Stimulated activated CD8-positive, alpha-beta memory T cell treated with anti-CD3 and anti-CD28 coated beads, Interleukin-15, amount 100 ng/mL, for 1 hour (primary cell): ENCODE data around the gene NBEAL1.
"Not testable (repeated sequence)": the region's sequence is repeated elsewhere in the genome, so short reads cannot be mapped to it uniquely, and the experiment has no call there.

ENCODE experiments used
- DNase-seq: peaks from one replicate; pipeline ENCODE4 v3.0.0-alpha.2; 2020; ENCODE audit warnings: low read depth

NBEAL1 gene

DNA sequence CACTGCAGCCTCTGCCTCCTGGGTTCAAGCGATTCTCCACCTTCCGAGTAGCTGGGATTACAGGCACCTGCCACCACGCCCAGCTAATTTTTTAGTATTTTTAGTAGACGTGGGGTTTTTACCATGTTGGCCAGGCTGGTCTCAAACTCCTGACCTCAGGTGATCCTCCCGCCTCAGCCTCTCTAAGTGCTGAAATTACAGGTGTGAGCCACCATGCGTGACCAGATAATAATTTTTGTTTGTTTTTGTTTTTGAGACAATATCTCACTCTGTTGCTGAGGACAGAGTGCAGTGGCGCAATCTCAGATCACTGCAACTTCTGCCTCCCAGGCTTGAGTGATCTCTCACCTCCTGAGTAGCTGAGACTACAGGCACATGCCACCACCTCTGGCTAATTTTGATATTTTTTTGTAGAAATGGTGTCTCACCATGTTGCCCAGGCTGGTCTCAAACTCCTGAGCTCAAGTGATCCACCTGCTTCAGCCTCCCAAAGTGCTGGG, 100.6 kb downstream of the NBEAL1 start:
- not testable (repeated sequence) for DNase-seq

DNA sequence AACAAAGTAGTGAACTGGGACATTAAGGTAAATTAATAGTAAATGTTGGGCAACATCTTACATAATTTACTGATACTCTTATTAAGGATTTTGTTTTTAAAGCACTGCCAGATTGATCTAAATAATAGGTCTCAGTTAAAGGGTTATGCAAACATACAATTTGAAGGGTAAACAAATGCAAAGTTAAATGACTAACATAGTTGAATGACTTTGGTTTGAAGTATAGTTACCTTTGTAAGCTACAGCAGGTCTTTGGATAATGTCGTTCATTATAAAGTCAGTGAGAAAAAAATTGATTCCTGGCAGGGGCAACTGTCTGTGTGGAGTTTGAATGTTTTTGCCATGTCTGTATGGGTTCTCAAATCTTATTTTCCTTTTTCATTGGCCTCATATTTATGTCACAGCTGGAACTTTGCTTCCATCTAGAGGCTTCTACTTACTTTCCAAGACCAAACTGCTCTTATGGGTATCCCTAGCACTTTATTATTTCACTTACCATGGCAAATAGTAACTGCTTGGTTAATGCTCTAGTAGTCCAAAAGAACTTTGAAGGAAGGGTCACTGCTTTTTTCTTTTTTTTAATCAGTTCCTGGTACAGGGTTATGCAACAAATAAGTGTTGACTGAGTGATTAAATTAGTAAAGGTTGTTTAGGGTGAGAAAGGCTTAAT, 107.8 kb downstream of the NBEAL1 start:
- DNase-seq: no peak

DNA sequence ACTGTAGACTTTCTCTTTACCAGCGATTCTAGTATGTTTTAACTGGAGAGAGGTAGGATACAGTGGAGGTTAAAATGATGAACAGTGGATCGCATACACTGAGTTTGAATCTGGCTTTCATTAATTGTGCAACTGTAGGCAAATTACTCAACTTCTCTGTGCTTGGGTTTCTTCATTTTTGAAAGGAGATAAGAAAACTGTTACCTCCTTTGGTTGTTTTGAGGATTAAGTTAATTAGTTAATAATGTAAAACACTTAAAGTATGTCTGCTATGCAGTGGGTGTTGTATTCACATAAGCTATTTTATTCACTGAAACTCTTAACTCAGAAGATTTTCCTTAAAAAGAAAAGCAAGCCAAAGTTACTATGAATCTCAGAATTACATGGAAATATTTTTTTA, 112.3 kb downstream of the NBEAL1 start:
- DNase-seq: no peak

DNA sequence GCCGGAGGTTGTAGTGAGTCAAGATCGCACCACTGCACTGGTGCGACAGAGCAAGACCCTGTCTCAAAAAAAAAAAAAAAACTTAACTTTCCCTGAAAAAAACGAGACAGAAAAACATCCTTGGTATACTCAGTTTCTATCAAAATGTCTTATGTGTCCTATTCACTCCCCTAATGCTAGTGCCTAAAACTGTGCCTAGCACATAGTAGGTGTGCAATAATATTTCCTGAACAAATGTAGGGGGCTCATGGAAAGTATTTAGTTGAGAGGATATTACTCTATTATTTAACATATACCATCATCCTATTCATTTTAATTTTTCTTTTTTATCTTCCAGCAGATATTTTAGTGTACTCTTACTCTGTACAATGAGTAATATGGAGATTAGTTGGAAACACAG, 120.4 kb downstream of the NBEAL1 start:
- no peak for DNase-seq

DNA sequence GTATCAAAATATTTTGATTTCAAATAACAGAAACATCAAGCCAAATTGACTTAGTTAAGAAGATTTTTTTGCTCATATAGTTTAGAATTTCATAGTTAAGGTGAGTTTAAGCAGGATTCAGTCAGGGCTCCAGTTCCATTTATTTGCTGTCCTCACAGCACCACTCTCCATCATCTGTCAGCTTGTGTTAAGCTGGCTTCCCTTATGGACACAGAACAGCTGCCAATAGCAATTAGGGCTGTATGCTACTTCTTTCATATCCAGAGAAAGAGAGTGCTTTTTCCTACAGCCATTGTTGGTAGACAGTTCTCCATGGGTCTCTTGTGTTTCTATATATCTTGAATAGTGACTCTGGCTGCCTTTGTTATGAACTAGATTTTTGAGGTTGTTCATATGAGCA, 128.7 kb downstream of the NBEAL1 start:
- no peak for DNase-seq

DNA sequence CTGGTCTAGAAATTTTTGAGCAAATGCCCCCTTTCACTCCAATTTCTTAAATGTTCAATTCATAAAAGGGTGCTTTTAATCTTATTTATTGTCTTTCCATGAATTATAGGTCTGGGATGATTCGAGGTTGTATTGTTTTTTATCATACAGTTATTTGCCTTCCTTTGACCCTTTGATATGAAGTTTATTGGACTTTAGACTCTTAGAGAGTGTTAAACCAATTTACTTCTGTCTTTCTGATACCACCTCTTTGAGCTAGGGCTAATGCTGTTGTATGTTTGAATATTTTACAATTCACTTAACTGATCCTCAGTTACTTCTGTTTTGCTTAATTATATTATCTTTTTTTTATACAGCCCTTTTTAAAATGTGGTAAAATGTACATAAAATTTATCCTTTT, 134.5 kb downstream of the NBEAL1 start:
- no peak for DNase-seq

DNA sequence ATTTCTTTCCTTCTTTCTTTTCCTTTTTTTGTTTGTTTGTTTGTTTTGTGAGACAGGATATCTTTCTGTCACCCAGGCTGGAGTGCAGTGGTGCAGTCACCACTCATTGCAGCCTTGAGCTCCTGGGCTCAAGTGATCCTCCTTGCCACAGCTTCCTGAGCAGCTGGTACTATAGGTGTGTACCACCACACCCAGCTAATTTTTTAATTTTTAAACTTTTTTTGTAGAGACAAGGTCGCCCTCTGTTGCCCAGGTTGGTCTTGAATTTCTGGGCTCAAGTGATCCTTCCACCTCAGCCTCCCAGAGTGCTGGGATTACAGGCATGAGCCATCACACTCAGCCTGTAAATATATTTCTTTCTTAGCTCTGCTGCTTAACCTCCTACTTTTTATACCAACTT, 140.7 kb downstream of the NBEAL1 start:
- no peak for DNase-seq

DNA sequence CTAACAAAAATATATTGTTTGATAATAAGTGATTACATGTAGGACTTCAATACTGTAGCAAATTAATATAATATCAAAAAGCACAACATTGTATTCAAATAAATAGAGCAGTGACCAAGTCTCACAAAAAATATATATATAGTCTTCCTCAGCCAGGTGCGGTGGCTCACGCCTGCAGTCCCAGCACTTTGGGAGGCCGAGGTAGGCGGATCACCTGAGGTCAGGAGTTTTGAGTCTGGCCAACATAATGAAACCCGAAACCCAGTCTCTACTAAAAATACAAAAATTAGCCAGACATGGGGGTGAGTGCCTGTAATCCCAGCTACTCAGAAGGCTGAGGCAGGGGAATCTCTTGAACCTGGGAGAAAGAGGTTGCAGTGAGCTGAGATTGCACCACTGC, 148.0 kb downstream of the NBEAL1 start:
- DNase-seq: not testable (repeated sequence)

DNA sequence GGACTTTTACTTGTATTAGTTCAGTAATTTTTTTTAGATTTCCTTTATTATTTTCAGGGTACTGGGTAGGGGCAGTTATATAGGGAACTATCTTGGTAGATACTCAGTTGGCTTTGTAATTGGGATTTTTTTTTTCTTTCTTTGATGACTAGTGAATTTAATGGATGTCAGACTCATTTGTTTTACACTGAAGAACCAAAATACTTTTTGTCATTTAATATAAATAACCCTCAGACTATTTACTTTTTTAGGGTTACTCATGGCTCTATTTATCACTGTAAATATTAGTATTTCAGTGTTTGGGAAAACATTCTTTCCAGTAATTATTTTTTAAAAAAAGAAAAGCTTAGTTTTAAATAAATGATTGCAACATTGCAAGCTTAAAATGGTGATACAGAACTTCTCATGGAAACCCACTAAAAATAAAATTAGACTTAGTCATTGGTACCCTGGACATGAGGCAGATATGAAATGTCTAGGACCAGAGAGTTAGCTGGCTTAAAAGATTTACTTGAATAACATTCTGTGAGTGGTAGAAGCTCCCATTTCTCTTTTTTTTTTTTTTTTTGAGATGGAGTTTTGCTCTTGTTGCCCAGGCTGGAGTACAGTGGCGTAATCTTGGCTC, 149.7 kb downstream of the NBEAL1 start:
- DNase-seq: no peak

DNA sequence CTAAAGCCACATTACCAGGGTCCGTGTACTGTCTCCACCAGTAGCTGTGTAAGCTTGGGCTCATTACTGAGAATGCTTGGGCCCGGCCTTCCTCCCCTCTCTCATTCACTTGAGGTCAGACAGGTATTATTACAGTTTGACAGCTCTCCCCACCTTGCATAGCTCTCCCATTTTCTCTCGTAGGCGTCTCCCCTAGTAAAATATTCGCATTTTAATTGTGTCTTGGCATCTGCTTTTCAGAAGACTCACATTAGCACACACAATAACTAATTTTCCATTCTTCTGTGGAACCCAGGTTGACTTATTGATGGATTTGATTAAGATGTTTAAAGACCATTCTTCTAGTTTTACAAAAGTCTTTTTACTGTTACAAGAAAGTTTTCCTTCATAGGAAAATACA, 153.1 kb downstream of the NBEAL1 start:
- DNase-seq: no peak

DNA sequence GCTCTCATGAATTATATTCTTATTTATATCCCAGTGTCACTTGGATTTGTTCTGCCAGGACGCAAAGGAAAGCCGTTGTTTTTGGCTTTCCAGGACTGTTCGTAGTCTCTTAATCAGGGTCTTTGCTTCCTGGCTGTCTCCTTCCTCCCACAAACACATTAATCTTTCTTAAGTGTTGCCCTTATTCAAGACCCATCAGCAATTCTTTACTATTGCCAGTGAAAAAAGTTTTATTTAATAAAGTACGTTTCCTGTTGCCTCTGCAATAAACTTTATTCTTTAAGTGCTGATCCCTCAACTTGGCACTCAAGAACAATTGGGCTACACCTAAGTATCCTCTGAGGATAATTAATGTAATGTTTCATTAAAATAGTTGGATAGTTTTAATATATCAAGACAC, 155.8 kb downstream of the NBEAL1 start:
- DNase-seq: no peak

DNA sequence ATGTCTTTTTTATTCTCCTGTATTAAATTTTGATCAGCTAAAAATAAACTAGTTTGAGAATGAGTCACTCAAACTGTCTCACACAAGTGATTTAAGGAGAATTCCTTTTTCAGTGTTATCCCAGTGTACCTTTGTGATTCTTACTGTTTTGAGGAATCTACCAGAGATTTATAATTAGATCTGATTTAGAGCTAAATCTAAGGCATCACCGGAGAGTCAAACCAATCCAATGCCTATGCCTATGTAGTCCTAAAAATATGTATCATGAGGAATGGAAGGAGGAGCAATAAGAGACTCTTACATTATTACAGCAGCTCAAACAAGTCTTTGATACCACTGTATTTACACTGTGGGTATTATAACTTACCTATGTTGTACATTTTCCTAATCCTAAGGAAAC, 160.7 kb downstream of the NBEAL1 start:
- no peak for DNase-seq

DNA sequence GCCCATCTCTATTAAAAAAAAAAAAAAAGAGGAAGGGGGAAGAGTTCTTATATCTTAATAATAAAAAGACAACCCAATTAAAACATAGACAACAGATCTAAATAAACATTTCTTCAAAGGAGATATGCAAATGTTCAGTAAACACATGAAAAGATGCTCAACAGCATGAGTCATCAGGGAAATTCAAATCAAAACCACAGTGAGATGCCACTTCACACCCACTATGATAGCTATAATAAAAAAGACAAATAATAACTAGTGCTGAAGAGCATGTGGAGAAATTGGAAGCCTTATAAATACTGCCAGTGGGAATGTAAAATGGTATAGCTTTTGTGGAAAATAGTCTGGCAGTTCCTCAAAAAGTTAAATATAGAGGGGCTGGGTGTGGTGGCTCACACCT, 162.7 kb downstream of the NBEAL1 start:
- no peak for DNase-seq

DNA sequence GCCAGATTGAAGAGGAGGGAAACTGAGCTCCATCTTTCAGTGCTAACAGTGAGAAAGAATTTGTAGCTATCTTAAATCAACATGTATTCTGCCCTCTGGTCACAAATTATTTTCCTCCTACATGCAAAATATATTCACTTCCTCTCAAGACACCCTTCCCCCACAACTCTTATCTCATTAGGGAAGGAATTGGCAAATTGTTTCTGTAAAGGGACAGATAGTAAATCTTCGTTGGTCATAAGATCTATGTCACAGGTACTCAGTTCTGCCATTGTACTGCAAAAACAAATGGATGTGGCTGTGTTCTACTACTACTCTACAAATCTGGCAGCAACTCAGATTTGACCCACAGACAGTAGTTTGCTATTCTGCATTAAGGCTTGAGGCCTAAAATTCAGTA, 171.2 kb downstream of the NBEAL1 start:
- DNase-seq: no peak

DNA sequence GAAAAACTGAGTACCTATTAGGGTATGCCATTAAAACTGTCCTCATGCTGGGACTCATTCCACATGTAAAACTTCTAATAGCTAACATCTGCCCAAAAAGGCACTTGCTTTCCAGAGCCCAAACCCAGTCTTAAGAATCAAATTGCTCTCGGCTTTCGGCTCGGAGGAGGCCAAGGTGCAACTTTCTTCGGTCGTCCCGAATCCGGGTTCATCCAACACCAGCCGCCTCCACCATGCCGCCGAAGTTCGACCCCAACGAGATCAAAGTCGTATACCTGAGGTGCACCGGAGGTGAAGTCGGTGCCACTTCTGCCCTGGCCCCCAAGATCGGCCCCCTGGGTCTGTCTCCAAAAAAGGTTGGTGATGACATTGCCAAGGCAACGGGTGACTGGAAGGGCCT, 175.9 kb downstream of the NBEAL1 start:
- DNase-seq: not testable (repeated sequence)

DNA sequence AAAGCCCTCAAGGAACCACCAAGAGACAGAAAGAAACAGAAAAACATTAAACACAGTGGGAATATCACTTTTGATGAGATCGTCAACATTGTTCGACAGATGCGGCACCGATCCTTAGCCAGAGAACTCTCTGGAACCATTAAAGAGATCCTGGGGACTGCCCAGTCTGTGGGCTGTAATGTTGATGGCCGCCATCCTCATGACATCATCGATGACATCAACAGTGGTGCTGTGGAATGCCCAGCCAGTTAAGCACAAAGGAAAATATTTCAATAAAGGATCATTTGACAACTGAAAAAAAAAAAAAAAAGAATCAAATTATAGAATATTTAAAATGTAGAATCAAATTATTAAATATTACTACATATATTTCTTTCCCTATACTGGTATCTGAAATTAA, 176.4 kb downstream of the NBEAL1 start:
- not testable (repeated sequence) for DNase-seq

DNA sequence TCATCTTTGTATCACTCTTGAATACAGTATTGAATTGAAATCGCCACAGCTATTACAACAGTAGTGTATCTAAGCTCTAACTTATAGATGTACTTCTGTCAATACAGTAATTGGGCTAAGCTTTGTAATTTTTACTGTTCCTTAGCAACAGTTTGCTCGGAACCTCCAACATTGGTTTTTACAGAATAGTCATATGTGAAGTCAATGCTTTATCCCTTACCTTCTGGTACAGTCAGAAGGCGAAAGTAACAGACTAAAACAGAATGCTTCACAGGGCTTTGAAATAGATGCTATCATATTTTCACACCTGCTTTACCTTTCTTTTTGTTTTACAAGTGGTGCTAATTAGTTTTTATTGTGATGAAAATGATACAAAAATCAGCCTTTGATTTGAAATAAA, 177.3 kb downstream of the NBEAL1 start:
- no peak for DNase-seq

DNA sequence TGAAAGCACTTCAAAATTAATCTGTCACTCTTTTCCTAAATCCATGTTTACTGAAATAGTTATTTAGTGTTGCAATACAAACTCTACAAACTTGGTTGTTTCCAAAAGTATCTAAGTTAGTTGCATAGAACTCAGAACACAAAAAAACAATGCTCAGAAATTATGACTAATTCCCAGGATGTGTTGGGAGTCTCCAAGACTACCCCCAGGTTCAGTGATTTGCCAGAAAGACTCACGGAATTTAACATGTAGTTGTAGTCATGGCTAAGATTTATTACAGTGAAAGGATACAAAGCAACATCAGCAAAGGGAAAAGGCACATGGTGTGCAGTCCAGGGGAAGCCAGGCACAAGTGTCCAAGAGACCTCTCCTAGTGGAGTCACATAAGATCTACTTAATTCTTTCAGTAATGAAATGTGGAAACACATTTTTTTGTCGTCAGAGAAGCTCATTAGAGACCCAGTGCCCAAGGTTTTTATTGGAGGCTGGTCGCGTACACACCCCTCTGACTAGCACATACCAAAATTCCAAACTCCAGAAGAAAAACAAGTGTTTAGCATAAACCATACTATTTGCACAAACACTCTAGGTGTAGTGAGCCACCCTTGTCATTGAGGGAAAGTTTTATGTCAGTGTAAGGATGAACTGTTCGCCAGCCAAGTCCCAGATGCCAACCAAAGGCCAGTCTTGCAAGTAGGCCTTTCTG, 180.8 kb downstream of the NBEAL1 start:
- no peak for DNase-seq

DNA sequence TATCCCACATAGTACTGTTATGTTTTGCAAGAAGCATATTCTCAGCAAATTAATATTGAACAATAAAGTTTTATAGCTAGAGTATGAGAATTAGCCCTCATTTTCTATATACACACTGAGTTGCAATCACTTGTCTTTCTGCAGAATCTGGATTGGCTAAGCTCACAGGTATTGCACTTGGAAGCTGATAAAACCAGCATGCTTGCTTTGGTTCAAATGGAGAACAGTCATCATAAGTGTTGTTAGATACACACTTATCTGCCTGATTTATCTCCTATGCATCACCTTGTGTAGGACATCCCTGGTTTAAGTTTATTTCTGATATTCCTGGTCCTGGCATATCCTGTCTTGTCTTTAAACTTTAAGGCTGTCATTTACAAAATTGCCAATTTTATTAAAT, 186.2 kb downstream of the NBEAL1 start:
- no peak for DNase-seq

DNA sequence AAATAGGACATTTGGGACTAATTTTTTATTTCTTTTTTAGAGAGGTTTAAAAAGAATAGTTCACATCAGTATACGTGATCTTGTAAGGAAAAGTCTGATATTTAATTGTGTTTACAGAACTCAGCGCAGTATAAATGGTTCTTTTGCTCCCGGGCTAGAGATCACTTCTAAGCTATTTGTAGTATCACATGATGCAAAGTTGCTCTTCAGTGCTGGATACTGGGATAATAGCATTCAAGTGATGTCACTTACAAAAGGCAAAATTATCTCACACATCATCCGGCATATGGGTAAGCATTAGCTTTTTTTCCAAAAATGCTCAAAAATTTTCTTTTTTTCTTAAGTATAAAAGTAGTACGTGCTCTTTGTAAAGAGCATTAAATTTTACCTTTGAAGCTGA, 186.8 kb downstream of the NBEAL1 start:
- no peak for DNase-seq

DNA sequence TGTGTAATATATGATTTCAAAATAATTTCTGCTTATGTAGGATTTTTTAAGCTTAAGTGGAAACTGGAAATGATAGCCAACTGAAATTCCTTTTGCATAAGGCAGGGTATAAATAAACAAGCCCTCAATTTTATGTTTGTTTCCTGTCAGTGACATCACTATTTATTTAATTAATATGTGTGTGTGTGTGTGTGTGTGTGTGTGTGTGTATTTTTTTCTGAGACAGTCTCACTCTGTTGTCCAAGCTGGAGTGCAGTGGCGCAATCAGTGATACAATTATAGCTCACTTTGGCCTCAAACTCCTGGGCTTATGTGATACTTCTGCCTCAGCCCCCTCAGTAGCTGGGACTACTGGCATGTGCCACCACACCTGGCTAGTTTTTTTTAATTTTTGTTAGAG, 194.9 kb downstream of the NBEAL1 start:
- no peak for DNase-seq

DNA sequence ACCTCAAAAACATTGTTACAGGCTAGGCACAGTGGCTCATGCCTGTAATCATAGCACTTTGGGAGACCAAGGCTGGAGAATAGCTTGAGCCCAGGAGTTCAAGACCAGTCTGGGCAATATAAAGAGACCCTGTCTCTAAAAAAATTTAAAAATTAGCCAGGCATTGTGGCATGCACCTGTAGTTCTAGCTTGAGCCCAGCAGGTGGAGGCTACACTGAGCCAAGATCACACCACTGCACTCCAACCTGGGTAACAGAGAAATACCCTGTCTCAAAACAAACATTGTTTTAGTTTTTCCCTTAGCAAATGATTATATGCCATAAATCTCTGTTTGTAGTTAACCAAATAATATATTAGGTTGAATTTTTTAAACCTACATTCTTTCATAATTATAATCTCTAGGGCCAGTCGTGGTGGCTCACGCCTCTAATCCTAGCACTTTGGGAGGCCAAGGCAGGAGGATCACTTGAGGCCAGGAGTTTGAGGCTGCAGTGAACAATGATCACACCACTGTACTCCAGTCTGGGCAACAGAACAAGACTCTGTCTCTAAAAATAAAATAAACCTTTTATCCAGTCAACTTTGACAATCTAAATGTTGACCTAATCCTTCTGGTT, 210.9 kb downstream of the NBEAL1 start:
- DNase-seq: peak; percentile 2

DNA sequence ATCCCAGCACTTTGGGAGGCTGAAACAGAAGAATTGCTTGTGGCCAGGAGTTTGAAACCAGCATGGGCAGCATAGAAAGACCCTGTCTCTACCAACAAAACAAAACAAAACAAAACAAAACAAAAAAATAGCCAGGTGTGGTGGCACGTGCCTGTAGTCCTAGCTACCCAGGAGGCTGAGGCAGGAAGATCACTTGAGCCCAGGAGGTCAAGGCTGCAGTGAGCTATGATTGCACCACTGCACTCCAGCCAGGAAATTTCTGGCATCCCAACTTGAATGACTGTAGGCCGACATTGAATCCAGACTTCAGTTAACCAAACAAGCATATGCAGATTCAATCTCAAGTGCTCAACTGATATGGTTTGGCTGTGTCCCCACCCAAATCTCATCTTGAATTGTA, 215.0 kb downstream of the NBEAL1 start:
- DNase-seq: not testable (repeated sequence)
